SK-N-SH (cell line): ENCODE results near the gene HS6ST3. TPM values are rescaled to one million over a fixed set of nuclear protein-coding genes. Genes with fewer than 3 reads are reported as not detected.

Experiments
- CTCF ChIA-PET: fragments of 300-600, 350-600 bp; formaldehyde crosslinking; extraction: SDS; loops from one replicate; lab custom pipeline; 2021; lab: Yijun Ruan, JAX
- POLR2A ChIA-PET: fragments of 350-600 bp; sonication (Branson Sonifier 250); formaldehyde crosslinking; extraction: SDS; loops from one replicate; lab custom pipeline; 2020; ENCODE audit warnings: antibody characterized with exemption, inconsistent platforms; lab: Yijun Ruan, JAX
- DNase-seq: peaks from one replicate; pipeline ENCODE4 v3.0.0; 2012
- H2AFZ ChIP-seq: fragments of 200-600 bp; sonication (generic); 2 replicates; pipeline ENCODE4 v1.8.1; 2016; ENCODE audit warnings: antibody characterized with exemption, mild to moderate bottlenecking, low read depth
- H3F3A ChIP-seq: fragments of 200-600 bp; sonication (generic); replicated peaks from 2 replicates; pipeline ENCODE3; 2016; ENCODE audit warnings: antibody characterized with exemption, mild to moderate bottlenecking; ENCODE audit not compliant: insufficient read depth
- H3K27ac ChIP-seq, 2 experiments: fragments of 200-500 bp in 1 of 2; fragments of 200-600 bp in 1 of 2; sonication (Bioruptor generic) in 1 of 2; sonication (generic), shearing (Covaris generic) in 1 of 2; 2 replicates each; pipeline versions ENCODE4 v1.5.1 to v1.6.1; 2014 to 2016; ENCODE audit warnings: low read depth in 2 of 2, inconsistent platforms in 1 of 2, low read length in 1 of 2, mild to moderate bottlenecking in 1 of 2, mixed read lengths in 1 of 2
- H3K27me3 ChIP-seq: fragments of 200-600 bp; sonication (generic), shearing (Covaris generic); 2 replicates; pipeline ENCODE4 v1.6.1; 2016; ENCODE audit warnings: mixed run types; ENCODE audit not compliant: insufficient read depth
- H3K36me3 ChIP-seq, 2 experiments: fragments of 200-500 bp in 1 of 2; fragments of 200-600 bp in 1 of 2; sonication (Bioruptor generic) in 1 of 2; sonication (generic) in 1 of 2; replicated peaks in 1 of 2; 2 replicates each; pipeline versions ENCODE3 to v1.5.1; 2014 to 2016; ENCODE audit warnings: low read length in 1 of 2, mild to moderate bottlenecking in 1 of 2; ENCODE audit not compliant: insufficient read depth in 2 of 2, control insufficient read depth in 1 of 2
- H3K4me1 ChIP-seq, 2 experiments: fragments of 200-500 bp in 1 of 2; fragments of 200-600 bp in 1 of 2; sonication (Bioruptor generic) in 1 of 2; sonication (generic), shearing (Covaris generic) in 1 of 2; 2 replicates each; pipeline versions ENCODE4 v1.5.1 to v1.6.1; 2014 to 2016; ENCODE audit warnings: low read depth in 1 of 2, low read length in 1 of 2, mixed run types in 1 of 2; ENCODE audit not compliant: insufficient read depth in 2 of 2, control insufficient read depth in 1 of 2
- H3K4me2 ChIP-seq: fragments of 200-600 bp; sonication (generic), shearing (Covaris generic); 2 replicates; pipeline ENCODE4 v1.6.1; 2017; ENCODE audit warnings: mixed run types
- H3K4me3 ChIP-seq, 2 experiments: fragments of 200-500 bp in 1 of 2; fragments of 200-600 bp in 1 of 2; sonication (Bioruptor generic) in 1 of 2; sonication (generic), shearing (Covaris generic) in 1 of 2; 2 replicates each; pipeline versions ENCODE4 v1.5.1 to v1.8.1; 2014 to 2016; ENCODE audit warnings: low read depth in 2 of 2, inconsistent platforms in 1 of 2, low read length in 1 of 2, mild to moderate bottlenecking in 1 of 2, mixed read lengths in 1 of 2, moderate library complexity in 1 of 2
- H3K79me2 ChIP-seq: fragments of 200-600 bp; sonication (generic); 2 replicates; pipeline ENCODE4 v1.8.1; 2017; ENCODE audit warnings: mild to moderate bottlenecking; ENCODE audit not compliant: insufficient read depth
- H3K9ac ChIP-seq: fragments of 200-600 bp; sonication (generic); 2 replicates; pipeline ENCODE4 v1.6.1; 2017; ENCODE audit warnings: mixed run types
- H3K9me2 ChIP-seq: fragments of 200-600 bp; sonication (generic); 2 replicates; pipeline ENCODE4 v1.6.1; 2017; ENCODE audit warnings: mixed run types
- H3K9me3 ChIP-seq: fragments of 200-600 bp; sonication (generic); 2 replicates; pipeline ENCODE4 v1.6.1; 2017; ENCODE audit warnings: mixed run types, mild to moderate bottlenecking, moderate library complexity
- H4K20me1 ChIP-seq: fragments of 200-600 bp; sonication (generic); 2 replicates; pipeline ENCODE4 v1.6.1; 2017; ENCODE audit warnings: mild to moderate bottlenecking, mixed run types; ENCODE audit not compliant: insufficient read depth
- CHD2 ChIP-seq: fragments of 150-350 bp; IDR thresholded peaks from 2 replicates; pipeline ENCODE4 v1.6.1; 2018; ENCODE audit warnings: low read length; ENCODE audit not compliant: partially characterized antibody
- ELF1 ChIP-seq: IDR thresholded peaks from 2 replicates; pipeline ENCODE4 v1.4.0; 2012
- EP300 ChIP-seq, 2 experiments: IDR thresholded peaks; 2 replicates each; pipeline versions ENCODE4 v1.4.0 to v1.6.1; 2012; ENCODE audit warnings: borderline replicate concordance in 1 of 2, low read depth in 1 of 2, low read length in 1 of 2
- FOXJ3 ChIP-seq: sonication (generic); formaldehyde crosslinking; IDR thresholded peaks from 2 replicates; pipeline ENCODE4 v1.5.1; 2020; ENCODE audit warnings: mild to moderate bottlenecking, missing genetic modification reagents
- FOXM1 ChIP-seq: IDR thresholded peaks from 2 replicates; pipeline ENCODE4 v1.4.0; 2012; ENCODE audit warnings: low read depth, mild to moderate bottlenecking
- JUND ChIP-seq: IDR thresholded peaks from 2 replicates; pipeline ENCODE4 v1.4.0; 2012
- MXI1 ChIP-seq: IDR thresholded peaks from 2 replicates; pipeline ENCODE4 v1.6.1; 2012; ENCODE audit warnings: mild to moderate bottlenecking, low read depth, low read length, improper control_type of control experiment
- NRF1 ChIP-seq: IDR thresholded peaks from 2 replicates; pipeline ENCODE4 v1.6.1; 2012; ENCODE audit warnings: low read depth, mild to moderate bottlenecking, low read length
- RAD21 ChIP-seq: IDR thresholded peaks from 2 replicates; pipeline ENCODE4 v1.6.1; 2012; ENCODE audit warnings: mild to moderate bottlenecking, low read length
- whole genome bisulfite sequencing: methylation state at CpG from one replicate; pipeline ENCODE4 v1.1.6; 2017; ENCODE audit warnings: low lambda C conversion rate; 5-methylcytosine and 5-hydroxymethylcytosine counted together
- polyA plus RNA-seq, 3 experiments: library from polyadenylated mRNA; depleted of rRNA; stranded (reverse); fragments of >200 nt; gene quantifications; 2 replicates each; pipeline ENCODE4 v1.2.3, GENCODE V29; 2012
- TF ChIP-seq, protein P1 (sequence below): IDR thresholded peaks from 2 replicates; pipeline ENCODE4 v1.6.1; 2012; ENCODE audit warnings: mild to moderate bottlenecking, low read depth, low read length, moderate library complexity
- TF ChIP-seq, protein P2 (sequence below): IDR thresholded peaks from 2 replicates; pipeline ENCODE4 v1.4.0; 2012; ENCODE audit warnings: low read depth, borderline replicate concordance

Gene HS6ST3
- polyA plus RNA-seq, 1 of the 3 experiments (the other 2 are of a cell fraction): under 0.01 TPM

DNA sequence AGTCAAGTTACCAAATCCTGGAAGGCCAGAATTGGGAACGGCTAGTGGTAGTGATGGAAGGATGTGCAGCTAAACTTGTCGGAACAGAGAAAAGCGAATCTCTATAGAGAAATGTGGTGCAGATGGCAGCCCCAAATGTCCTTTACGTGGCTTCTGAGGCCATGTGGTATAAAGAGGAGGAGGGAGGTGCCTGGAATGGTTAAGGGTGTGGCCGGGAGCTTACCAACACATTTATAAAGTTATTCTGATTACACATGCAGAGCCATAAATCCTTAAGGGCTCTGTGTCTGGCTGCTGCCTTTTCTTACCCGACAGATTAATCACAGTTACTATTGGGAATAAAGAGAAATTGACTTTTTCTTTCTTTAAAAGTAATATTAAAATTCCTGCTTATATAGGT lies 714.3 kb downstream of the HS6ST3 start (continued):
- TF ChIP-seq, protein P1, sequence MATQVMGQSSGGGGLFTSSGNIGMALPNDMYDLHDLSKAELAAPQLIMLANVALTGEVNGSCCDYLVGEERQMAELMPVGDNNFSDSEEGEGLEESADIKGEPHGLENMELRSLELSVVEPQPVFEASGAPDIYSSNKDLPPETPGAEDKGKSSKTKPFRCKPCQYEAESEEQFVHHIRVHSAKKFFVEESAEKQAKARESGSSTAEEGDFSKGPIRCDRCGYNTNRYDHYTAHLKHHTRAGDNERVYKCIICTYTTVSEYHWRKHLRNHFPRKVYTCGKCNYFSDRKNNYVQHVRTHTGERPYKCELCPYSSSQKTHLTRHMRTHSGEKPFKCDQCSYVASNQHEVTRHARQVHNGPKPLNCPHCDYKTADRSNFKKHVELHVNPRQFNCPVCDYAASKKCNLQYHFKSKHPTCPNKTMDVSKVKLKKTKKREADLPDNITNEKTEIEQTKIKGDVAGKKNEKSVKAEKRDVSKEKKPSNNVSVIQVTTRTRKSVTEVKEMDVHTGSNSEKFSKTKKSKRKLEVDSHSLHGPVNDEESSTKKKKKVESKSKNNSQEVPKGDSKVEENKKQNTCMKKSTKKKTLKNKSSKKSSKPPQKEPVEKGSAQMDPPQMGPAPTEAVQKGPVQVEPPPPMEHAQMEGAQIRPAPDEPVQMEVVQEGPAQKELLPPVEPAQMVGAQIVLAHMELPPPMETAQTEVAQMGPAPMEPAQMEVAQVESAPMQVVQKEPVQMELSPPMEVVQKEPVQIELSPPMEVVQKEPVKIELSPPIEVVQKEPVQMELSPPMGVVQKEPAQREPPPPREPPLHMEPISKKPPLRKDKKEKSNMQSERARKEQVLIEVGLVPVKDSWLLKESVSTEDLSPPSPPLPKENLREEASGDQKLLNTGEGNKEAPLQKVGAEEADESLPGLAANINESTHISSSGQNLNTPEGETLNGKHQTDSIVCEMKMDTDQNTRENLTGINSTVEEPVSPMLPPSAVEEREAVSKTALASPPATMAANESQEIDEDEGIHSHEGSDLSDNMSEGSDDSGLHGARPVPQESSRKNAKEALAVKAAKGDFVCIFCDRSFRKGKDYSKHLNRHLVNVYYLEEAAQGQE: no peak

DNA sequence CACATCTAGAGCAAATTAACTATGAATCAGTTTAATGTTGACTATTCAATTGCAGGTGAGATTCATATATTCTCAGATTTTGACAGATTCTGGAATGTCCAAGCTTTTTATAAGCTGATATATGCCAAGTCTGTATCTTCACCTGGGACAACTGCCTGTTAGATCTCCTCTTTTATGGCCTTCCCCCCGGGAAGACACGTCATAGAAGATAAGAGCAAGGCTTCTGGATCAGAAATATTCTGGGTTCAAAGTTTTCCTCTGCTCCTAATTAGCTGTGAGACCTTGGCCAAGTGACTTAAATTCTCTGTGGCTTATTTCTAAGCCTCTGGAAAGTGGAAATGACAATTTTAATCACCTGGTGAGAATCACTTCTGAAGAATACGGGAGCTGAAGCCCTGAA lies 716.8 kb downstream of the HS6ST3 start:
- Histone ChIP-seq H3K36me3 (no peaks in the 10 kb centered on the region), H3F3A (no peaks in the 10 kb centered on the region), H3K9ac (no peak overlapping the region), H3K79me2 (no peaks in the 10 kb centered on the region), H3K9me3 (no peaks in the 10 kb centered on the region), H3K4me2 (no peak overlapping the region), H3K9me2 (no peaks in the 10 kb centered on the region), H3K27me3 (no peaks in the 10 kb centered on the region), H3K4me1 (peaks cover 0 to 6% of the 10 kb centered on the region in 2 experiments; a peak in 1 of 4 replicates), H2AFZ (no peak overlapping the region), H3K4me3 (no peak overlapping the region), H4K20me1 (no peaks in the 10 kb centered on the region), H3K27ac (no peak overlapping the region)
- DNase-seq: no peak
- 17% methylated on average over 3 of the region's 3 CpGs for WGBS
- no peak for TF ChIP-seq ELF1
- TF ChIP-seq MXI1: no peak
- no peak for TF ChIP-seq FOXJ3
- TF ChIP-seq RAD21: no peak
- TF ChIP-seq, protein P2, sequence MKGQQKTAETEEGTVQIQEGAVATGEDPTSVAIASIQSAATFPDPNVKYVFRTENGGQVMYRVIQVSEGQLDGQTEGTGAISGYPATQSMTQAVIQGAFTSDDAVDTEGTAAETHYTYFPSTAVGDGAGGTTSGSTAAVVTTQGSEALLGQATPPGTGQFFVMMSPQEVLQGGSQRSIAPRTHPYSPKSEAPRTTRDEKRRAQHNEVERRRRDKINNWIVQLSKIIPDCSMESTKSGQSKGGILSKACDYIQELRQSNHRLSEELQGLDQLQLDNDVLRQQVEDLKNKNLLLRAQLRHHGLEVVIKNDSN: no peak
- TF ChIP-seq FOXM1: no peak
- TF ChIP-seq EP300 (IDR thresholded peaks at IDR 0.05; ENCODE audit: borderline replicate concordance in 1 of 2, low read depth in 1 of 2, low read length in 1 of 2): no peak
- no peak for TF ChIP-seq CHD2
- TF ChIP-seq JUND: no peak
- no peak for TF ChIP-seq NRF1
- ChIA-PET CTCF (interaction anchor here (0.6 to 1.5 kb wide), 2 partner anchors 11 to 666 kb away, joined by 3 to 7 read pairs; no protein-coding TSS in a partner anchor), POLR2A (no interaction called here)
